HEK293 (cell line): Measurements from ENCODE around the gene KCNMB2.

Source experiments
- CTCF ChIA-PET: fragments of 350-600 bp; formaldehyde crosslinking; extraction: SDS; loops from one replicate; lab custom pipeline; 2021; ENCODE audit warnings: antibody characterized with exemption; lab: Yijun Ruan, JAX
- POLR2A ChIA-PET: fragments of 300-600 bp; formaldehyde crosslinking; extraction: SDS; loops from one replicate; lab custom pipeline; 2020; ENCODE audit warnings: antibody characterized with exemption, inconsistent platforms; lab: Yijun Ruan, JAX
- H3K27ac ChIP-seq: fragments of 200-500 bp; sonication (Bioruptor generic); 2 replicates; pipeline ENCODE4 v1.5.1; 2014; ENCODE audit warnings: low read depth, low read length, control low read depth, inconsistent platforms; ENCODE audit errors: extremely low read depth
- H3K36me3 ChIP-seq, 2 experiments: fragments of 200-500 bp in 1 of 2; sonication (Bioruptor generic) in 1 of 2; 1 replicate in 1 of 2; 2 replicates in 1 of 2; pipeline ENCODE4 v1.5.1; 2014 to 2017; ENCODE audit warnings: inconsistent platforms in 2 of 2, low read length in 2 of 2; ENCODE audit not compliant: control insufficient read depth in 2 of 2, insufficient read depth in 1 of 2
- H3K4me1 ChIP-seq: fragments of 200-500 bp; sonication (Bioruptor generic); 2 replicates; pipeline ENCODE4 v1.5.1; 2014; ENCODE audit warnings: mild to moderate bottlenecking, low read length, inconsistent platforms; ENCODE audit not compliant: control insufficient read depth, insufficient read depth
- H3K4me3 ChIP-seq: 2 replicates; pipeline ENCODE4 v1.5.1; 2011; ENCODE audit warnings: low read depth, mild to moderate bottlenecking, control low read depth, low read length, moderate library complexity
- H3K9me3 ChIP-seq: fragments of 200-500 bp; sonication (Bioruptor generic); 2 replicates; pipeline ENCODE4 v1.5.1; 2014; ENCODE audit warnings: low read depth, low read length, inconsistent platforms; ENCODE audit not compliant: control insufficient read depth, insufficient read depth
- HOXA7 ChIP-seq: sonication (generic); formaldehyde crosslinking; IDR thresholded peaks from 2 replicates; pipeline ENCODE4 v1.8.1; 2022; ENCODE audit warnings: missing genetic modification reagents, borderline replicate concordance
- ZNF138 ChIP-seq: fragments of 450-650 bp; formaldehyde crosslinking; IDR thresholded peaks from 2 replicates; pipeline ENCODE4 v1.5.1; 2016; ENCODE audit warnings: missing biosample characterization, missing genetic modification characterization, borderline replicate concordance
- ZNF239 ChIP-seq: fragments of 450-650 bp; formaldehyde crosslinking; IDR thresholded peaks from 2 replicates; pipeline ENCODE4 v1.5.1; 2016; ENCODE audit warnings: missing biosample characterization, missing genetic modification characterization
- ZNF350 ChIP-seq: fragments of 450-650 bp; formaldehyde crosslinking; IDR thresholded peaks from 2 replicates; pipeline ENCODE4 v1.5.0; 2017; ENCODE audit warnings: missing biosample characterization, mild to moderate bottlenecking, missing genetic modification characterization
- ZNF449 ChIP-seq: fragments of 450-650 bp; formaldehyde crosslinking; IDR thresholded peaks from 2 replicates; pipeline ENCODE4 v1.5.1; 2017; ENCODE audit warnings: missing biosample characterization, mild to moderate bottlenecking, missing genetic modification characterization, moderate library complexity
- TF ChIP-seq, protein P1 (sequence below): fragments of 450-650 bp; formaldehyde crosslinking; IDR thresholded peaks from 2 replicates; pipeline ENCODE4 v1.5.1; 2016; ENCODE audit warnings: missing biosample characterization, missing genetic modification characterization, borderline replicate concordance
- TF ChIP-seq, protein P2 (sequence below): fragments of 450-650 bp; formaldehyde crosslinking; IDR thresholded peaks from 2 replicates; pipeline ENCODE4 v1.5.1; 2017; ENCODE audit warnings: missing biosample characterization, missing genetic modification characterization
- TF ChIP-seq, protein P3 (sequence below): fragments of 450-650 bp; formaldehyde crosslinking; IDR thresholded peaks from 2 replicates; pipeline ENCODE4 v1.5.1; 2017; ENCODE audit warnings: missing biosample characterization, missing genetic modification characterization
- TF ChIP-seq, protein P4 (sequence below): fragments of 450-650 bp; formaldehyde crosslinking; IDR thresholded peaks from 2 replicates; pipeline ENCODE4 v1.5.1; 2016; ENCODE audit warnings: missing biosample characterization, missing genetic modification characterization
- TF ChIP-seq, protein P5 (sequence below): fragments of 450-650 bp; formaldehyde crosslinking; IDR thresholded peaks from 2 replicates; pipeline ENCODE4 v1.5.1; 2016; ENCODE audit warnings: missing biosample characterization, missing genetic modification characterization

Gene KCNMB2

DNA sequence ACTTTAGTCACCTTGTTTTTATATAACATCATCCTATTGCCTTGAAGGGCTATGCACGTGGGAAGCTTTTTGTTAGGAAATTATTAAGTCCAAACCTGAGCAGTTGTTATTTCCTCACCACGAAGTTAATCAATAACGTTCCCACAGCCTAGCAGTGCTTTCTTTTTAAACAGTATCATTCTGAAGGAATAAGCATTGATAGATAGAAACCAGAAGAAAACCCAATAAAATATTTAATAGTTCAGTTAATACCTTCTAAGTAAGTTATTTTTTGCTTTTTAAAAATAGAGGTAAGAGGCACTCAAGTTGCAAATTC is 149.3 kb downstream of the KCNMB2 start:
- ChIA-PET CTCF (no interaction called here), POLR2A (no interaction called here)

More for the DNA sequence above, 149.3 kb downstream of the KCNMB2 start:
- TF ChIP-seq, protein P1, sequence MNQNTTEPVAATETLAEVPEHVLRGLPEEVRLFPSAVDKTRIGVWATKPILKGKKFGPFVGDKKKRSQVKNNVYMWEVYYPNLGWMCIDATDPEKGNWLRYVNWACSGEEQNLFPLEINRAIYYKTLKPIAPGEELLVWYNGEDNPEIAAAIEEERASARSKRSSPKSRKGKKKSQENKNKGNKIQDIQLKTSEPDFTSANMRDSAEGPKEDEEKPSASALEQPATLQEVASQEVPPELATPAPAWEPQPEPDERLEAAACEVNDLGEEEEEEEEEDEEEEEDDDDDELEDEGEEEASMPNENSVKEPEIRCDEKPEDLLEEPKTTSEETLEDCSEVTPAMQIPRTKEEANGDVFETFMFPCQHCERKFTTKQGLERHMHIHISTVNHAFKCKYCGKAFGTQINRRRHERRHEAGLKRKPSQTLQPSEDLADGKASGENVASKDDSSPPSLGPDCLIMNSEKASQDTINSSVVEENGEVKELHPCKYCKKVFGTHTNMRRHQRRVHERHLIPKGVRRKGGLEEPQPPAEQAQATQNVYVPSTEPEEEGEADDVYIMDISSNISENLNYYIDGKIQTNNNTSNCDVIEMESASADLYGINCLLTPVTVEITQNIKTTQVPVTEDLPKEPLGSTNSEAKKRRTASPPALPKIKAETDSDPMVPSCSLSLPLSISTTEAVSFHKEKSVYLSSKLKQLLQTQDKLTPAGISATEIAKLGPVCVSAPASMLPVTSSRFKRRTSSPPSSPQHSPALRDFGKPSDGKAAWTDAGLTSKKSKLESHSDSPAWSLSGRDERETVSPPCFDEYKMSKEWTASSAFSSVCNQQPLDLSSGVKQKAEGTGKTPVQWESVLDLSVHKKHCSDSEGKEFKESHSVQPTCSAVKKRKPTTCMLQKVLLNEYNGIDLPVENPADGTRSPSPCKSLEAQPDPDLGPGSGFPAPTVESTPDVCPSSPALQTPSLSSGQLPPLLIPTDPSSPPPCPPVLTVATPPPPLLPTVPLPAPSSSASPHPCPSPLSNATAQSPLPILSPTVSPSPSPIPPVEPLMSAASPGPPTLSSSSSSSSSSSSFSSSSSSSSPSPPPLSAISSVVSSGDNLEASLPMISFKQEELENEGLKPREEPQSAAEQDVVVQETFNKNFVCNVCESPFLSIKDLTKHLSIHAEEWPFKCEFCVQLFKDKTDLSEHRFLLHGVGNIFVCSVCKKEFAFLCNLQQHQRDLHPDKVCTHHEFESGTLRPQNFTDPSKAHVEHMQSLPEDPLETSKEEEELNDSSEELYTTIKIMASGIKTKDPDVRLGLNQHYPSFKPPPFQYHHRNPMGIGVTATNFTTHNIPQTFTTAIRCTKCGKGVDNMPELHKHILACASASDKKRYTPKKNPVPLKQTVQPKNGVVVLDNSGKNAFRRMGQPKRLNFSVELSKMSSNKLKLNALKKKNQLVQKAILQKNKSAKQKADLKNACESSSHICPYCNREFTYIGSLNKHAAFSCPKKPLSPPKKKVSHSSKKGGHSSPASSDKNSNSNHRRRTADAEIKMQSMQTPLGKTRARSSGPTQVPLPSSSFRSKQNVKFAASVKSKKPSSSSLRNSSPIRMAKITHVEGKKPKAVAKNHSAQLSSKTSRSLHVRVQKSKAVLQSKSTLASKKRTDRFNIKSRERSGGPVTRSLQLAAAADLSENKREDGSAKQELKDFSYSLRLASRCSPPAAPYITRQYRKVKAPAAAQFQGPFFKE: no peak
- TF ChIP-seq, protein P2, sequence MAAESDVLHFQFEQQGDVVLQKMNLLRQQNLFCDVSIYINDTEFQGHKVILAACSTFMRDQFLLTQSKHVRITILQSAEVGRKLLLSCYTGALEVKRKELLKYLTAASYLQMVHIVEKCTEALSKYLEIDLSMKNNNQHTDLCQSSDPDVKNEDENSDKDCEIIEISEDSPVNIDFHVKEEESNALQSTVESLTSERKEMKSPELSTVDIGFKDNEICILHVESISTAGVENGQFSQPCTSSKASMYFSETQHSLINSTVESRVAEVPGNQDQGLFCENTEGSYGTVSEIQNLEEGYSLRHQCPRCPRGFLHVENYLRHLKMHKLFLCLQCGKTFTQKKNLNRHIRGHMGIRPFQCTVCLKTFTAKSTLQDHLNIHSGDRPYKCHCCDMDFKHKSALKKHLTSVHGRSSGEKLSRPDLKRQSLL (tag by site-specific recombination): no peak
- TF ChIP-seq ZNF350 (tag by site-specific recombination): no peak
- TF ChIP-seq, protein P3, sequence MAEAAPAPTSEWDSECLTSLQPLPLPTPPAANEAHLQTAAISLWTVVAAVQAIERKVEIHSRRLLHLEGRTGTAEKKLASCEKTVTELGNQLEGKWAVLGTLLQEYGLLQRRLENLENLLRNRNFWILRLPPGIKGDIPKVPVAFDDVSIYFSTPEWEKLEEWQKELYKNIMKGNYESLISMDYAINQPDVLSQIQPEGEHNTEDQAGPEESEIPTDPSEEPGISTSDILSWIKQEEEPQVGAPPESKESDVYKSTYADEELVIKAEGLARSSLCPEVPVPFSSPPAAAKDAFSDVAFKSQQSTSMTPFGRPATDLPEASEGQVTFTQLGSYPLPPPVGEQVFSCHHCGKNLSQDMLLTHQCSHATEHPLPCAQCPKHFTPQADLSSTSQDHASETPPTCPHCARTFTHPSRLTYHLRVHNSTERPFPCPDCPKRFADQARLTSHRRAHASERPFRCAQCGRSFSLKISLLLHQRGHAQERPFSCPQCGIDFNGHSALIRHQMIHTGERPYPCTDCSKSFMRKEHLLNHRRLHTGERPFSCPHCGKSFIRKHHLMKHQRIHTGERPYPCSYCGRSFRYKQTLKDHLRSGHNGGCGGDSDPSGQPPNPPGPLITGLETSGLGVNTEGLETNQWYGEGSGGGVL (tag by site-specific recombination): no peak
- TF ChIP-seq ZNF239 (tag by site-specific recombination): no peak
- TF ChIP-seq, protein P4, sequence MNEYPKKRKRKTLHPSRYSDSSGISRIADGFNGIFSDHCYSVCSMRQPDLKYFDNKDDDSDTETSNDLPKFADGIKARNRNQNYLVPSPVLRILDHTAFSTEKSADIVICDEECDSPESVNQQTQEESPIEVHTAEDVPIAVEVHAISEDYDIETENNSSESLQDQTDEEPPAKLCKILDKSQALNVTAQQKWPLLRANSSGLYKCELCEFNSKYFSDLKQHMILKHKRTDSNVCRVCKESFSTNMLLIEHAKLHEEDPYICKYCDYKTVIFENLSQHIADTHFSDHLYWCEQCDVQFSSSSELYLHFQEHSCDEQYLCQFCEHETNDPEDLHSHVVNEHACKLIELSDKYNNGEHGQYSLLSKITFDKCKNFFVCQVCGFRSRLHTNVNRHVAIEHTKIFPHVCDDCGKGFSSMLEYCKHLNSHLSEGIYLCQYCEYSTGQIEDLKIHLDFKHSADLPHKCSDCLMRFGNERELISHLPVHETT (tag by site-specific recombination): no peak
- no peak for TF ChIP-seq ZNF138
- TF ChIP-seq HOXA7: no peak
- TF ChIP-seq ZNF449 (tag by site-specific recombination): no peak
- TF ChIP-seq, protein P5, sequence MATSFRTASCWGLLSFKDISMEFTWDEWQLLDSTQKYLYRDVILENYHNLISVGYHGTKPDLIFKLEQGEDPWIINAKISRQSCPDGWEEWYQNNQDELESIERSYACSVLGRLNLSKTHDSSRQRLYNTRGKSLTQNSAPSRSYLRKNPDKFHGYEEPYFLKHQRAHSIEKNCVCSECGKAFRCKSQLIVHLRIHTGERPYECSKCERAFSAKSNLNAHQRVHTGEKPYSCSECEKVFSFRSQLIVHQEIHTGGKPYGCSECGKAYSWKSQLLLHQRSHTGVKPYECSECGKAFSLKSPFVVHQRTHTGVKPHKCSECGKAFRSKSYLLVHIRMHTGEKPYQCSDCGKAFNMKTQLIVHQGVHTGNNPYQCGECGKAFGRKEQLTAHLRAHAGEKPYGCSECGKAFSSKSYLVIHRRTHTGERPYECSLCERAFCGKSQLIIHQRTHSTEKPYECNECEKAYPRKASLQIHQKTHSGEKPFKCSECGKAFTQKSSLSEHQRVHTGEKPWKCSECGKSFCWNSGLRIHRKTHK: no peak
- Histone ChIP-seq H3K27ac (no peak overlapping the region), H3K4me1 (no peaks in the 10 kb centered on the region), H3K36me3 (no peaks in the 10 kb centered on the region), H3K9me3 (no peaks in the 10 kb centered on the region), H3K4me3 (no peak overlapping the region)
